ENCODE data around the gene RBFOX1.

GRCh38 chr16:7482596-7483290 is 150.1 kb downstream of the RBFOX1 start:
- TF ChIP-seq CTCF (conservative IDR thresholded peaks at IDR 0.05 in 1 of 2, IDR thresholded peaks at IDR 0.05 in 1 of 2; ENCODE audit: extremely low read depth in 1 of 2, insufficient read depth in 1 of 2, low read depth in 1 of 2, low read length in 2 of 2) (no peak), EZH2 (IDR thresholded peaks at IDR 0.05; ENCODE audit: borderline replicate concordance, low read length) (no peak)

Data from mammary epithelial cell (primary cell).